Activated T-cell treated with anti-CD3 and anti-CD28 coated beads, Interleukin-2, amount 50 U/mL, for 24 hours (primary cell): Measurements from ENCODE around the gene KCTD11.
"Not testable (repeated sequence)": the region's sequence is repeated elsewhere in the genome, so short reads cannot be mapped to it uniquely, and the experiment has no call there.

ENCODE experiments used
- DNase-seq: peaks from one replicate; pipeline ENCODE4 v3.0.0-alpha.2; 2020
- H3K27ac Mint-ChIP-seq: 2 replicates; pipeline ENCODE4 v1.8.0; 2020; ENCODE audit warnings: mild to moderate bottlenecking, mixed read lengths
- H3K27me3 Mint-ChIP-seq: 2 replicates; pipeline ENCODE4 v1.8.0; 2020; ENCODE audit warnings: mixed read lengths
- H3K36me3 Mint-ChIP-seq: 2 replicates; pipeline ENCODE4 v1.8.0; 2020; ENCODE audit warnings: low read depth, mixed read lengths
- H3K4me1 Mint-ChIP-seq: 2 replicates; pipeline ENCODE4 v1.8.0; 2020; ENCODE audit warnings: low read depth, mixed read lengths
- H3K4me3 Mint-ChIP-seq: 2 replicates; pipeline ENCODE4 v1.8.0; 2020; ENCODE audit warnings: mild to moderate bottlenecking, moderate library complexity, mixed read lengths
- H3K9me3 Mint-ChIP-seq: 2 replicates; pipeline ENCODE4 v1.8.0; 2020; ENCODE audit warnings: mixed read lengths

The KCTD11 gene

GRCh38 chr17:7329374-7329996 is 22.5 kb upstream of the KCTD11 start:
- Mint-ChIP-seq H3K36me3 (peaks cover 43% of the 10 kb centered on the region), H3K27ac (peak overlapping the region; percentile 98), H3K9me3 (no peaks in the 10 kb centered on the region), H3K4me3 (peak overlapping the region; percentile 97), H3K4me1 (peaks cover 53% of the 10 kb centered on the region), H3K27me3 (no peaks in the 10 kb centered on the region)
- peak; percentile 97 for DNase-seq

GRCh38 chr17:7329997-7330637 is 21.8 kb upstream of the KCTD11 start:
- peak overlapping the region; percentile 97 for H3K4me3 Mint-ChIP-seq
- H3K36me3 Mint-ChIP-seq: peaks cover 37% of the 10 kb centered on the region
- no peaks in the 10 kb centered on the region for H3K9me3 Mint-ChIP-seq
- H3K4me1 Mint-ChIP-seq: peaks cover 58% of the 10 kb centered on the region
- DNase-seq: peak; percentile 89
- peak overlapping the region; percentile 98 for H3K27ac Mint-ChIP-seq
- H3K27me3 Mint-ChIP-seq: no peaks in the 10 kb centered on the region

- H3K27ac Mint-ChIP-seq: peak overlapping the region; percentile 98
Observed at GRCh38 chr17:7330638-7331015, 21.3 kb upstream of the KCTD11 start.

GRCh38 chr17:7332111-7332510 is 19.9 kb upstream of the KCTD11 start:
- peaks cover 68% of the 10 kb centered on the region for H3K4me1 Mint-ChIP-seq
- no peak for DNase-seq
- H3K36me3 Mint-ChIP-seq: peaks cover 24% of the 10 kb centered on the region
- H3K27me3 Mint-ChIP-seq: no peaks in the 10 kb centered on the region
- H3K9me3 Mint-ChIP-seq: no peaks in the 10 kb centered on the region
- H3K27ac Mint-ChIP-seq: peak overlapping the region; percentile 80
- peak overlapping the region; percentile 52 for H3K4me3 Mint-ChIP-seq

More at GRCh38 chr17:7330638-7331015, 21.3 kb upstream of the KCTD11 start:
- peak overlapping the region; percentile 97 for H3K4me3 Mint-ChIP-seq
- peaks cover 32% of the 10 kb centered on the region for H3K36me3 Mint-ChIP-seq
- H3K4me1 Mint-ChIP-seq: peaks cover 63% of the 10 kb centered on the region
- H3K27me3 Mint-ChIP-seq: no peaks in the 10 kb centered on the region
- no peak for DNase-seq
- H3K9me3 Mint-ChIP-seq: no peaks in the 10 kb centered on the region

GRCh38 chr17:7332600-7333069 is 19.3 kb upstream of the KCTD11 start:
- Mint-ChIP-seq H3K36me3 (peaks cover 26% of the 10 kb centered on the region), H3K4me3 (peak overlapping the region; percentile 52), H3K27ac (peak overlapping the region; percentile 80), H3K4me1 (peaks cover 69% of the 10 kb centered on the region)
- DNase-seq: peak; percentile 51
- not testable (repeated sequence) for H3K27me3 Mint-ChIP-seq, H3K9me3 Mint-ChIP-seq

GRCh38 chr17:7334938-7335538 is 16.9 kb upstream of the KCTD11 start:
- Mint-ChIP-seq H3K9me3 (no peaks in the 10 kb centered on the region), H3K36me3 (peaks cover 32% of the 10 kb centered on the region), H3K27me3 (no peaks in the 10 kb centered on the region), H3K4me3 (peak overlapping the region; percentile 85), H3K4me1 (peaks cover 66% of the 10 kb centered on the region), H3K27ac (peak overlapping the region; percentile 94)
- DNase-seq: no peak

- not testable (repeated sequence) for DNase-seq, H3K27me3 Mint-ChIP-seq, H3K9me3 Mint-ChIP-seq
- Mint-ChIP-seq H3K27ac (peak overlapping the region; percentile 94), H3K4me1 (peaks cover 64% of the 10 kb centered on the region), H3K4me3 (peak overlapping the region; percentile 85), H3K36me3 (peaks cover 38% of the 10 kb centered on the region)
Observed at GRCh38 chr17:7335765-7336164, 16.2 kb upstream of the KCTD11 start.

GRCh38 chr17:7336240-7337175 is 15.5 kb upstream of the KCTD11 start, which contains the start of gene ACAP1:
Gene ACAP1 (plus strand): TSS chr17:7336529. CDS start chr17:7336735, 206 bp downstream.
- peaks cover 44% of the 10 kb centered on the region for H3K36me3 Mint-ChIP-seq
- no peaks in the 10 kb centered on the region for H3K9me3 Mint-ChIP-seq
- peaks cover 62% of the 10 kb centered on the region for H3K4me1 Mint-ChIP-seq
- no peaks in the 10 kb centered on the region for H3K27me3 Mint-ChIP-seq
- peak within 1 kb of the TSS; percentile 94 for H3K27ac Mint-ChIP-seq
- H3K4me3 Mint-ChIP-seq: peak within 1 kb of the TSS; percentile 85
- DNase-seq: peak; percentile 88

GRCh38 chr17:7337600-7337999 is 14.4 kb upstream of the KCTD11 start:
- peak overlapping the region; percentile 85 for H3K4me3 Mint-ChIP-seq
- H3K27ac Mint-ChIP-seq: peak overlapping the region; percentile 94
- H3K27me3 Mint-ChIP-seq, H3K9me3 Mint-ChIP-seq, DNase-seq: not testable (repeated sequence)
- H3K36me3 Mint-ChIP-seq: peaks cover 55% of the 10 kb centered on the region
- peaks cover 54% of the 10 kb centered on the region for H3K4me1 Mint-ChIP-seq

- Mint-ChIP-seq H3K4me1 (peaks cover 39% of the 10 kb centered on the region), H3K27ac (peak overlapping the region; percentile 80), H3K27me3 (no peaks in the 10 kb centered on the region), H3K4me3 (no peak overlapping the region), H3K36me3 (peaks cover 79% of the 10 kb centered on the region), H3K9me3 (no peaks in the 10 kb centered on the region)
- no peak for DNase-seq
Observed at GRCh38 chr17:7340179-7340578, 11.8 kb upstream of the KCTD11 start.

GRCh38 chr17:7341842-7342241 is 10.1 kb upstream of the KCTD11 start:
- no peak overlapping the region for H3K4me3 Mint-ChIP-seq
- H3K27ac Mint-ChIP-seq: peak overlapping the region; percentile 71
- H3K27me3 Mint-ChIP-seq: no peaks in the 10 kb centered on the region
- peaks cover 27% of the 10 kb centered on the region for H3K4me1 Mint-ChIP-seq
- no peak for DNase-seq
- H3K36me3 Mint-ChIP-seq: peaks cover 92% of the 10 kb centered on the region
- no peaks in the 10 kb centered on the region for H3K9me3 Mint-ChIP-seq

GRCh38 chr17:7343250-7343649 is 8.7 kb upstream of the KCTD11 start:
- Mint-ChIP-seq H3K27ac (peak overlapping the region; percentile 81), H3K4me3 (no peak overlapping the region), H3K36me3 (peaks cover 94% of the 10 kb centered on the region), H3K27me3 (no peaks in the 10 kb centered on the region), H3K4me1 (peaks cover 15% of the 10 kb centered on the region), H3K9me3 (no peaks in the 10 kb centered on the region)
- peak; percentile 29 for DNase-seq

GRCh38 chr17:7346761-7347614 is 5.0 kb upstream of the KCTD11 start:
- no peaks in the 10 kb centered on the region for H3K9me3 Mint-ChIP-seq
- peak overlapping the region; percentile 37 for H3K27ac Mint-ChIP-seq
- peaks cover 91% of the 10 kb centered on the region for H3K36me3 Mint-ChIP-seq
- H3K4me1 Mint-ChIP-seq: peaks cover 27% of the 10 kb centered on the region
- H3K4me3 Mint-ChIP-seq: no peak overlapping the region
- DNase-seq: no peak
- H3K27me3 Mint-ChIP-seq: no peaks in the 10 kb centered on the region
